Endodermal cell (in vitro differentiated cells): Measurements from ENCODE around the gene ITGAD. TPM values are rescaled to one million over a fixed set of nuclear protein-coding genes. Genes with fewer than 3 reads are reported as not detected.

ENCODE experiments used
- DNase-seq: peaks from one replicate; pipeline ENCODE4 v3.0.0-alpha.2; 2017
- H3K27ac ChIP-seq: 2 replicates; pipeline ENCODE4 v1.5.1; 2013; ENCODE audit warnings: mild to moderate bottlenecking, low read depth, low read length, moderate library complexity
- H3K27me3 ChIP-seq: 2 replicates; pipeline ENCODE4 v1.6.1; 2013; ENCODE audit warnings: mild to moderate bottlenecking, low read length, moderate library complexity; ENCODE audit not compliant: insufficient read depth, control insufficient read depth, poor library complexity, severe bottlenecking
- H3K36me3 ChIP-seq: 2 replicates; pipeline ENCODE4 v1.7.0; 2013; ENCODE audit warnings: mild to moderate bottlenecking, low read length, moderate library complexity; ENCODE audit not compliant: control insufficient read depth, insufficient read depth
- H3K4me1 ChIP-seq: one replicate; pipeline ENCODE4 v1.7.0; 2013; ENCODE audit warnings: low read length; ENCODE audit not compliant: control insufficient read depth, insufficient read depth
- H3K4me3 ChIP-seq: 2 replicates; pipeline ENCODE4 v1.5.1; 2013; ENCODE audit warnings: mild to moderate bottlenecking, low read length, moderate library complexity
- H3K9ac ChIP-seq: 2 replicates; pipeline ENCODE4 v1.6.1; 2013; ENCODE audit warnings: mild to moderate bottlenecking, low read length, moderate library complexity; ENCODE audit not compliant: poor library complexity, severe bottlenecking; ENCODE audit errors: extremely low read depth
- H3K9me3 ChIP-seq: 2 replicates; pipeline ENCODE4 v1.6.1; 2013; ENCODE audit warnings: mild to moderate bottlenecking, low read length, moderate library complexity; ENCODE audit not compliant: control insufficient read depth
- H3K27ac Mint-ChIP-seq: 2 replicates; pipeline ENCODE4 v1.8.0; 2020; ENCODE audit warnings: mixed read lengths
- H3K27me3 Mint-ChIP-seq: 2 replicates; pipeline ENCODE4 v1.8.0; 2021; ENCODE audit warnings: mild to moderate bottlenecking, mixed read lengths; ENCODE audit not compliant: insufficient read depth
- H3K36me3 Mint-ChIP-seq: 2 replicates; pipeline ENCODE4 v1.8.0; 2020; ENCODE audit warnings: low read depth, mixed read lengths
- H3K4me1 Mint-ChIP-seq: 2 replicates; pipeline ENCODE4 v1.8.0; 2020; ENCODE audit warnings: mixed read lengths
- H3K4me3 Mint-ChIP-seq: 2 replicates; pipeline ENCODE4 v1.8.0; 2020; ENCODE audit warnings: mild to moderate bottlenecking, moderate library complexity, mixed read lengths
- H3K9me3 Mint-ChIP-seq: 2 replicates; pipeline ENCODE4 v1.8.0; 2020; ENCODE audit warnings: mild to moderate bottlenecking, mixed read lengths
- WGBS, 2 experiments: methylation state at CpG; one replicate each; pipeline versions ENCODE4 v1.1.5 to v1.1.7; 2013; ENCODE audit warnings: missing lambda C conversion rate in 2 of 2, mixed read lengths in 1 of 2; ENCODE audit not compliant: insufficient coverage in 1 of 2, insufficient read length in 1 of 2; 5-methylcytosine and 5-hydroxymethylcytosine counted together
- total RNA-seq, 2 donors: library from RNA; stranded (reverse); fragmentation: NEBNext Ultra II Directional in 1 of 2; extraction: Animal tissue kit (Norgen Biotek cat#: 25700) in 1 of 2; gene quantifications; 2 replicates in 1 of 2; 3 replicates in 1 of 2; pipeline ENCODE4 v1.2.1, GENCODE V29; 2021
- TF ChIP-seq, protein P1 (sequence below): fragments of 200-600 bp; sonication (generic); conservative IDR thresholded peaks from 2 replicates; pipeline ENCODE4 v1.5.0; 2021; ENCODE audit warnings: antibody characterized with exemption, mild to moderate bottlenecking

Gene ITGAD
- total RNA-seq, 2 donors from 2014 or later = not detected

DNA sequence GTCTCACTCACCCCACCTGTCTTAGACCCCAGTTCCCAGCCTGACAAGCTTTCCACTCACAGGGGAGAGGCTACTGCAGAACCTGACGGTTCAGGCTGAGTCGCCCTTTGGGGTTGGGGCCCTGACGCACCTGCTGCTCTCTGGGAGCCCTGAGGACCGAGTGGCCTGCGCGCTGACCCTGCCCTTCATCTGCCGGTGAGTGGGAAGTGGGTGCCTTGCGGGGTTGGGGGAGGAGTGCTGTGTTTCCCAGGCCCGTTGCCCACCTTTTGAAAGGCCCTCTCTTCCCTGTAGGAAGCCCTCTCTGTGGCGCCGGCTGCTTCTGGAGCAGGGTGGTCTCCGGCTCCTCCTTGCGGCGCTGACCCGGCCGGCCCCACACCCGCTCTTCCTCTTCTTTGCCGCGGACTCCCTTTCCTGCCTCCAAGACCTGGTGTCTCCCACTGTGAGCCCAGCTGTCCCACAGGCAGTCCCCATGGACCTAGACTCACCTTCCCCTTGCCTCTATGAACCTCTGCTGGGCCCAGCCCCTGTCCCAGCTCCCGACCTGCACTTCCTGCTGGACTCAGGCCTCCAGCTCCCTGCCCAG lies 72.7 kb downstream of the ITGAD start:
- Mint-ChIP-seq H3K4me3 (no peak overlapping the region), H3K4me1 (no peaks in the 10 kb centered on the region), H3K27ac (no peak overlapping the region), H3K36me3 (peaks cover 32% of the 10 kb centered on the region), H3K27me3 (peaks cover 4% of the 10 kb centered on the region), H3K9me3 (no peaks in the 10 kb centered on the region)
- H3K27ac ChIP-seq = no peak overlapping the region
- H3K4me1 ChIP-seq = no peaks in the 10 kb centered on the region
- no peaks in the 10 kb centered on the region for H3K27me3 ChIP-seq
- TF ChIP-seq, protein P1, sequence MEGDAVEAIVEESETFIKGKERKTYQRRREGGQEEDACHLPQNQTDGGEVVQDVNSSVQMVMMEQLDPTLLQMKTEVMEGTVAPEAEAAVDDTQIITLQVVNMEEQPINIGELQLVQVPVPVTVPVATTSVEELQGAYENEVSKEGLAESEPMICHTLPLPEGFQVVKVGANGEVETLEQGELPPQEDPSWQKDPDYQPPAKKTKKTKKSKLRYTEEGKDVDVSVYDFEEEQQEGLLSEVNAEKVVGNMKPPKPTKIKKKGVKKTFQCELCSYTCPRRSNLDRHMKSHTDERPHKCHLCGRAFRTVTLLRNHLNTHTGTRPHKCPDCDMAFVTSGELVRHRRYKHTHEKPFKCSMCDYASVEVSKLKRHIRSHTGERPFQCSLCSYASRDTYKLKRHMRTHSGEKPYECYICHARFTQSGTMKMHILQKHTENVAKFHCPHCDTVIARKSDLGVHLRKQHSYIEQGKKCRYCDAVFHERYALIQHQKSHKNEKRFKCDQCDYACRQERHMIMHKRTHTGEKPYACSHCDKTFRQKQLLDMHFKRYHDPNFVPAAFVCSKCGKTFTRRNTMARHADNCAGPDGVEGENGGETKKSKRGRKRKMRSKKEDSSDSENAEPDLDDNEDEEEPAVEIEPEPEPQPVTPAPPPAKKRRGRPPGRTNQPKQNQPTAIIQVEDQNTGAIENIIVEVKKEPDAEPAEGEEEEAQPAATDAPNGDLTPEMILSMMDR = no peak
- 94 to 95% methylated on average over 7 to 20 of the region's 20 CpGs for WGBS, 2 experiments
- H3K9me3 ChIP-seq = no peaks in the 10 kb centered on the region
- DNase-seq = no peak
- H3K36me3 ChIP-seq = peaks cover 16% of the 10 kb centered on the region
- no peak overlapping the region for H3K4me3 ChIP-seq
- no peak overlapping the region for H3K9ac ChIP-seq

DNA sequence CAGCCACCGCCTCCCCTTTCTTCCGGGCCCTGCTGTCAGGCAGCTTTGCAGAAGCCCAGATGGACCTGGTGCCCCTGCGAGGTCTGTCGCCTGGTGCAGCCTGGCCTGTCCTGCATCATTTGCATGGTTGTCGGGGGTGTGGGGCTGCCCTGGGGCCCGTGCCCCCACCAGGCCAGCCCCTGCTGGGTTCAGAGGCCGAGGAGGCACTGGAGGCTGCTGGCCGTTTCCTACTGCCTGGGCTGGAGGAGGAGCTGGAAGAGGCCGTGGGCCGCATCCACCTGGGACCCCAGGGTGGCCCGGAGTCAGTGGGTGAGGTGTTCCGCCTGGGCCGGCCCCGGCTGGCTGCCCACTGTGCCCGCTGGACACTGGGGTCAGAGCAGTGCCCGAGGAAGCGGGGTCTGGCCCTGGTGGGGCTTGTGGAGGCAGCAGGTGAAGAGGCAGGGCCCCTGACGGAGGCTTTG lies 73.3 kb downstream of the ITGAD start:
- Mint-ChIP-seq H3K27ac (no peak overlapping the region), H3K36me3 (peaks cover 32% of the 10 kb centered on the region), H3K9me3 (no peaks in the 10 kb centered on the region), H3K4me3 (no peak overlapping the region), H3K27me3 (peaks cover 9% of the 10 kb centered on the region), H3K4me1 (peaks cover 4% of the 10 kb centered on the region)
- WGBS, 2 experiments = 92% methylated on average over 18 of the region's 18 CpGs; no CpG with 5 or more reads in 1 of the 2 experiments
- H3K4me1 ChIP-seq = no peaks in the 10 kb centered on the region
- no peak overlapping the region for H3K27ac ChIP-seq
- H3K9ac ChIP-seq = no peak overlapping the region
- TF ChIP-seq, protein P1 = no peak
- peaks cover 14% of the 10 kb centered on the region for H3K36me3 ChIP-seq
- H3K4me3 ChIP-seq = no peak overlapping the region
- no peak for DNase-seq
- no peaks in the 10 kb centered on the region for H3K27me3 ChIP-seq
- H3K9me3 ChIP-seq = no peaks in the 10 kb centered on the region

DNA sequence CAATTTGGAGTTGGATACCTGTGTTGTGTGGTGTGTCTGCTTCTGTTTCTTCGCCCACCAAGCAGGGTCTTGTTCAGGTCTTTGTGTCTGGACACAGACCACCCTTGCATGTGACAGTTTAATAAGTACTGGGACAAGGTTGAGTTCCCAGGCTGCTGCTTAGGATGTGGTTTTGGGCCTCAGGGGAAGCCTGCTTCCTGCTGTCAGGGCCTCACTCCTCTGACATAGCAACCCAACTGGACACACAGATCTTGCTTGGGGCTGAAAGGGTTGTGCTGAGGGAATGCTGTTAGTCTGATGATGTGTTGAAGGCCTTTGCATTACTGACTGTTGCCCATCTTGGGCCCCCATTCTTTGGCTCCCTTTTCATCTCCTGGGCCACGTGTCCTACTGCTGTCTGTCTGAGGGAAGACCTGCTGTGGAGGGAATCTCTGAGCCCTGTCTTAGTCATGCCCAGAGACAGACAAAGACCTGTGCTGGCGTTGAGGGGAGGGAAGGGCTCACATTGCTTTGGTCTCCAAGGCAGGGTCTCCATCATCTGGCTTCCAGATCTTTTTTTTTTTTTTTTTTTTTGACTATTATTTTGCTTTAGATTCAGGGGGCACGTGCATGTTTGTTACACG lies 74.1 kb downstream of the ITGAD start:
- Histone ChIP-seq H3K36me3 (peaks cover 10% of the 10 kb centered on the region), H3K4me1 (no peaks in the 10 kb centered on the region), H3K27ac (no peak overlapping the region), H3K4me3 (no peak overlapping the region), H3K27me3 (no peaks in the 10 kb centered on the region), H3K9ac (no peak overlapping the region), H3K9me3 (no peaks in the 10 kb centered on the region)
- no peak overlapping the region for H3K4me3 Mint-ChIP-seq
- no peak overlapping the region for H3K27ac Mint-ChIP-seq
- H3K36me3 Mint-ChIP-seq = peaks cover 32% of the 10 kb centered on the region
- peaks cover 6% of the 10 kb centered on the region for H3K4me1 Mint-ChIP-seq
- TF ChIP-seq, protein P1 = no peak
- peaks cover 13% of the 10 kb centered on the region for H3K27me3 Mint-ChIP-seq
- DNase-seq = no peak
- 86 to 100% methylated on average over 2 to 3 of the region's 5 CpGs for WGBS, 2 experiments
- H3K9me3 Mint-ChIP-seq = no peaks in the 10 kb centered on the region
